Spinal cord (tissue), 10 donors: ENCODE measurements around the gene NAPB. TPM values are rescaled to one million over a fixed set of nuclear protein-coding genes. Genes with fewer than 3 reads are reported as not detected.
"Not testable (repeated sequence)": the region's sequence is repeated elsewhere in the genome, so short reads cannot be mapped to it uniquely, and the experiment has no call there.

Source experiments
- DNase-seq, 6 donors: peaks; one replicate each; pipeline versions ENCODE4 v3.0.0 to v3.0.0-alpha.2; 2013 to 2015; ENCODE audit warnings: low spot score in 6 of 6, low read depth in 4 of 6
- H3K27ac ChIP-seq: one replicate; pipeline ENCODE4 v1.5.1; 2013; ENCODE audit warnings: low read depth, low read length, control low read depth
- H3K27me3 ChIP-seq: one replicate; pipeline ENCODE4 v1.6.1; 2013; ENCODE audit warnings: low read length; ENCODE audit not compliant: control insufficient read depth, insufficient read depth
- H3K36me3 ChIP-seq: one replicate; pipeline ENCODE4 v1.6.1; 2013; ENCODE audit warnings: low read length; ENCODE audit not compliant: control insufficient read depth, insufficient read depth
- H3K4me1 ChIP-seq: one replicate; pipeline ENCODE4 v1.6.1; 2013; ENCODE audit warnings: low read length; ENCODE audit not compliant: control insufficient read depth, insufficient read depth
- H3K4me3 ChIP-seq: one replicate; pipeline ENCODE4 v1.5.1; 2013; ENCODE audit warnings: low read depth, low read length, control low read depth
- H3K9me3 ChIP-seq: one replicate; pipeline ENCODE4 v1.6.1; 2013; ENCODE audit warnings: low read length; ENCODE audit not compliant: control insufficient read depth, insufficient read depth
- WGBS: methylation state at CpG from one replicate; pipeline ENCODE4 v1.1.5; 2013; ENCODE audit warnings: missing lambda C conversion rate; ENCODE audit not compliant: insufficient coverage; 5-methylcytosine and 5-hydroxymethylcytosine counted together
- long read RNA-seq, 4 donors: transcript quantifications; one replicate each; lab custom pipeline, GENCODE V29; 2026
- polyA plus RNA-seq, 2 donors: library from polyadenylated mRNA; unstranded; fragments of 120-200 nt; gene quantifications; one replicate each; pipeline ENCODE4 v1.2.1, GENCODE V29; 2013; ENCODE audit not compliant: insufficient read length in 2 of 2
- total RNA-seq, 2 donors: library from RNA; depleted of rRNA in 1 of 2; stranded (reverse); fragments of 120-200 nt in 1 of 2; fragments of >200 nt in 1 of 2; gene quantifications; one replicate each; pipeline versions ENCODE4 v1.2.3 to v1.2.4, GENCODE V29; 2013 to 2014
- donor health status: healthy.

Gene NAPB
- total RNA-seq: 100 to 1,000 TPM in 1 of 2 donors, 10 to 100 TPM in 1; 37.0 to 207 TPM
- polyA plus RNA-seq: 100 to 1,000 TPM; 114 to 137 TPM
- long read RNA-seq, donor 1, transcript NAPB-201 (11 exons, 3,837 nt): major isoform, 40 of 42 reads
- long read RNA-seq, donor 1, partial matches to known transcripts: 0 of 42 reads
- long read RNA-seq, donor 1, other reads (novel, unspliced or antisense): 0 of 42 reads
- long read RNA-seq, donor 2, transcript NAPB-201 (11 exons, 3,837 nt): major isoform, 10 of 13 reads
- long read RNA-seq, donor 2, partial matches to known transcripts: 0 of 13 reads
- long read RNA-seq, donor 2, other reads (novel, unspliced or antisense): 0 of 13 reads
- long read RNA-seq, donor 3, transcript NAPB-201 (11 exons, 3,837 nt): major isoform, 18 of 20 reads
- long read RNA-seq, donor 3, partial matches to known transcripts: 0 of 20 reads
- long read RNA-seq, donor 3, other reads (novel, unspliced or antisense): 0 of 20 reads
- long read RNA-seq, donor 4, partial matches to known transcripts: 0 of 4 reads
- long read RNA-seq, donor 4, other reads (novel, unspliced or antisense): 0 of 4 reads

GRCh38 chr20:23420943-23421931 lies at the start of gene NAPB:
Gene NAPB (minus strand): TSS chr20:23421488. CDS start chr20:23421402, 86 bp downstream.
- peaks cover 4% of the 10 kb centered on the region for H3K4me1 ChIP-seq
- H3K9me3 ChIP-seq: no peaks in the 10 kb centered on the region
- no peaks in the 10 kb centered on the region for H3K36me3 ChIP-seq
- DNase-seq: peak; percentile 78 to 98 (median 92)
- H3K27ac ChIP-seq: peak within 1 kb of the TSS; percentile 68
- 0% methylated on average over 55 of the region's 64 CpGs for WGBS
- no peaks in the 10 kb centered on the region for H3K27me3 ChIP-seq
- peak within 1 kb of the TSS; percentile 81 for H3K4me3 ChIP-seq

GRCh38 chr20:23466961-23467360 lies 45.7 kb upstream of the NAPB start:
- H3K36me3 ChIP-seq, DNase-seq, H3K27me3 ChIP-seq, H3K9me3 ChIP-seq, H3K27ac ChIP-seq, H3K4me1 ChIP-seq, H3K4me3 ChIP-seq: not testable (repeated sequence)
- 100% methylated on average over 1 of the region's 3 CpGs for WGBS

GRCh38 chr20:23461180-23461579 lies 39.9 kb upstream of the NAPB start:
- no peaks in the 10 kb centered on the region for H3K36me3 ChIP-seq
- no peak for DNase-seq
- no peak overlapping the region for H3K4me3 ChIP-seq
- peaks cover 3% of the 10 kb centered on the region for H3K9me3 ChIP-seq
- peaks cover 3% of the 10 kb centered on the region for H3K4me1 ChIP-seq
- no CpG with 5 or more reads among the region's 1 CpG for WGBS
- no peak overlapping the region for H3K27ac ChIP-seq
- H3K27me3 ChIP-seq: no peaks in the 10 kb centered on the region

GRCh38 chr20:23459461-23460150 lies 38.3 kb upstream of the NAPB start:
- peaks cover 4% of the 10 kb centered on the region for H3K4me1 ChIP-seq
- H3K4me3 ChIP-seq: no peak overlapping the region
- 70% methylated on average over 2 of the region's 3 CpGs for WGBS
- H3K27me3 ChIP-seq: no peaks in the 10 kb centered on the region
- H3K27ac ChIP-seq: no peak overlapping the region
- DNase-seq: no peak
- H3K9me3 ChIP-seq: peaks cover 3% of the 10 kb centered on the region
- H3K36me3 ChIP-seq: no peaks in the 10 kb centered on the region

- Histone ChIP-seq H3K27me3 (no peaks in the 10 kb centered on the region), H3K27ac (no peak overlapping the region), H3K36me3 (no peaks in the 10 kb centered on the region), H3K4me1 (peaks cover 4% of the 10 kb centered on the region), H3K9me3 (peaks cover 1% of the 10 kb centered on the region), H3K4me3 (no peak overlapping the region)
- WGBS: 95% methylated on average over 3 of the region's 7 CpGs
- DNase-seq: no peak
These were observed 35.6 kb upstream of the NAPB start for GRCh38 chr20:23456873-23457272.

GRCh38 chr20:23456409-23456808 lies 35.1 kb upstream of the NAPB start:
- H3K27me3 ChIP-seq: no peaks in the 10 kb centered on the region
- no peak overlapping the region for H3K4me3 ChIP-seq
- no peak overlapping the region for H3K27ac ChIP-seq
- peaks cover 4% of the 10 kb centered on the region for H3K4me1 ChIP-seq
- 50% methylated on average over 3 of the region's 3 CpGs for WGBS
- H3K9me3 ChIP-seq: peaks cover 1% of the 10 kb centered on the region
- no peak for DNase-seq
- H3K36me3 ChIP-seq: no peaks in the 10 kb centered on the region

GRCh38 chr20:23455639-23456038 lies 34.4 kb upstream of the NAPB start:
- Histone ChIP-seq H3K36me3 (no peaks in the 10 kb centered on the region), H3K4me3 (no peak overlapping the region), H3K4me1 (peaks cover 4% of the 10 kb centered on the region), H3K27ac (no peak overlapping the region), H3K27me3 (no peaks in the 10 kb centered on the region), H3K9me3 (peaks cover 1% of the 10 kb centered on the region)
- WGBS: 94% methylated on average over 7 of the region's 7 CpGs
- DNase-seq: no peak

GRCh38 chr20:23454816-23455215 lies 33.5 kb upstream of the NAPB start:
- Histone ChIP-seq H3K9me3 (peaks cover 1% of the 10 kb centered on the region), H3K27me3 (no peaks in the 10 kb centered on the region), H3K4me1 (peaks cover 4% of the 10 kb centered on the region), H3K4me3 (no peak overlapping the region), H3K27ac (no peak overlapping the region), H3K36me3 (no peaks in the 10 kb centered on the region)
- DNase-seq: no peak
- WGBS: no CpG with 5 or more reads among the region's 1 CpG
